RCC 7860 (cell line): ENCODE results near the gene INPP5F.
"Not testable (repeated sequence)": the region's sequence is repeated elsewhere in the genome, so short reads cannot be mapped to it uniquely, and the experiment has no call there.

Experiments used
- DNase-seq: peaks from one replicate; pipeline ENCODE4 v3.0.0-alpha.2; 2015; ENCODE audit warnings: low spot score
- FAIRE-seq: peaks from 2 replicates; lab custom pipeline; 2012; peaks lifted over from hg19 to GRCh38; lab: Jason Lieb, UNC

INPP5F gene

GRCh38 chr10:119772334-119772733 is 46.5 kb downstream of the INPP5F start:
- FAIRE-seq: no peak

GRCh38 chr10:119773041-119773440 is 47.2 kb downstream of the INPP5F start:
- FAIRE-seq, DNase-seq: not testable (repeated sequence)

More at GRCh38 chr10:119772334-119772733, 46.5 kb downstream of the INPP5F start:
- no peak for DNase-seq

GRCh38 chr10:119775529-119775928 is 49.7 kb downstream of the INPP5F start:
- DNase-seq (no peak), FAIRE-seq (no peak)

- no peak for FAIRE-seq
- no peak for DNase-seq
Observed at GRCh38 chr10:119776536-119776935, 50.7 kb downstream of the INPP5F start.

- DNase-seq: no peak
- no peak for FAIRE-seq
Observed at GRCh38 chr10:119777686-119778085, 51.8 kb downstream of the INPP5F start.

- DNase-seq (no peak), FAIRE-seq (no peak)
Observed at GRCh38 chr10:119778776-119779445, 53.1 kb downstream of the INPP5F start.

- FAIRE-seq (no peak), DNase-seq (no peak)
Observed at GRCh38 chr10:119780879-119781480, 55.1 kb downstream of the INPP5F start.

- DNase-seq: no peak
Observed at GRCh38 chr10:119781498-119781897, 55.6 kb downstream of the INPP5F start.

GRCh38 chr10:119782981-119783664 is 57.3 kb downstream of the INPP5F start:
- DNase-seq (no peak), FAIRE-seq (no peak)

More at GRCh38 chr10:119781498-119781897, 55.6 kb downstream of the INPP5F start:
- no peak for FAIRE-seq

- FAIRE-seq: no peak
- DNase-seq: no peak
Observed at GRCh38 chr10:119783665-119784027, 57.8 kb downstream of the INPP5F start.

- no peak for FAIRE-seq
- DNase-seq: no peak
Observed at GRCh38 chr10:119784340-119785067, 58.7 kb downstream of the INPP5F start.

GRCh38 chr10:119786117-119786769 is 60.4 kb downstream of the INPP5F start:
- FAIRE-seq (no peak), DNase-seq (no peak)

- DNase-seq, FAIRE-seq: not testable (repeated sequence)
Observed at GRCh38 chr10:119795101-119795500, 69.3 kb downstream of the INPP5F start.

GRCh38 chr10:119796039-119796438 is 70.2 kb downstream of the INPP5F start:
- DNase-seq: no peak
- FAIRE-seq: no peak

- FAIRE-seq (no peak), DNase-seq (no peak)
Observed at GRCh38 chr10:119801176-119801575, 75.3 kb downstream of the INPP5F start.

- no peak for FAIRE-seq
- no peak for DNase-seq
Observed at GRCh38 chr10:119801998-119802538, 76.2 kb downstream of the INPP5F start.

- FAIRE-seq: no peak
- DNase-seq: peak; percentile 53
Observed at GRCh38 chr10:119803264-119803663, 77.4 kb downstream of the INPP5F start.

GRCh38 chr10:119805702-119806230 is 79.9 kb downstream of the INPP5F start:
- DNase-seq (no peak), FAIRE-seq (no peak)

GRCh38 chr10:119806334-119807130 is 80.7 kb downstream of the INPP5F start:
- DNase-seq (no peak), FAIRE-seq (no peak)
